ENCODE measurements around the gene RBM22. TPM values are rescaled to one million over a fixed set of nuclear protein-coding genes. Genes with fewer than 3 reads are reported as not detected.

RBM22 gene
- total and polyA plus RNA-seq, 10 of the 15 experiments (the other 5 are each of a cell fraction or from before 2014, with no cell fraction given) = 26.3 to 66.4 (median 43.0) TPM

- no peak for FAIRE-seq
- no peaks in the 10 kb centered on the region for H4K20me1 ChIP-seq (ENCODE audit: control insufficient read depth, insufficient read depth)
- no TSS peak for BruUV-seq (replicated peaks)
- peaks cover 2 to 18% of the 10 kb centered on the region in 2 experiments; a peak in 2 of 4 replicates for H3K27me3 ChIP-seq (replicated peaks in 1 of 2; ENCODE audit: control insufficient read depth in 2 of 2, insufficient read depth in 2 of 2, low read length in 1 of 2)
- H3K4me1 ChIP-seq (ENCODE audit: control insufficient read depth, insufficient read depth, low read length) = no peaks in the 10 kb centered on the region
- in situ Hi-C loops (cut with MboI) = no loop called here
- no peak overlapping the region for H3K4me3 ChIP-seq
- H3K9me3 ChIP-seq (replicated peaks; ENCODE audit: control insufficient read depth, insufficient read depth, low read length) = no peaks in the 10 kb centered on the region
- ChIA-PET RAD21 (ENCODE audit: unreplicated experiment) (no interaction called here), POLR2A (no interaction called here), SMC1A (ENCODE audit: uncharacterized antibody, unreplicated experiment) (no interaction called here), CTCF (interaction anchor here (0.6 to 1.3 kb wide), 3 partner anchors 115 to 512 kb away, joined by 3 to 6 read pairs (median 3); no protein-coding TSS in a partner anchor)
- H3K9ac ChIP-seq (ENCODE audit: control insufficient read depth, insufficient read depth, low read length) = no peak overlapping the region
- no peaks in the 10 kb centered on the region for H3K36me3 ChIP-seq (ENCODE audit: control insufficient read depth in 2 of 2, insufficient read depth in 2 of 2, low read length in 1 of 2)
- intact Hi-C loops (cut with micrococcal nuclease; ENCODE audit: unreplicated experiment) = no loop called here
- H2AFZ ChIP-seq (ENCODE audit: control insufficient read depth, low read depth, low read length) = no peak overlapping the region
- H3K27ac ChIP-seq (ENCODE audit: control insufficient read depth, insufficient read depth) = no peak overlapping the region
- H3K4me2 ChIP-seq (ENCODE audit: control insufficient read depth, insufficient read depth) = no peak overlapping the region
- TF ChIP-seq HDGF (IDR thresholded peaks at IDR 0.05) = no peak
- TF ChIP-seq EZH2 (IDR thresholded peaks at IDR 0.05; ENCODE audit: borderline replicate concordance, control insufficient read depth, low read depth, low read length) = no peak
- TF ChIP-seq TCF3 (IDR thresholded peaks at IDR 0.05; ENCODE audit: borderline replicate concordance, insufficient read depth, low read depth, low read length) = no peak
- no peak for TF ChIP-seq JUNB (IDR thresholded peaks at IDR 0.05)
- WGBS (ENCODE audit: insufficient coverage, insufficient replicate concordance, low lambda C conversion rate, missing lambda C conversion rate) = 74% methylated on average over 6 of the region's 6 CpGs
- ATAC-seq = no peak
- H3K79me2 ChIP-seq (ENCODE audit: control insufficient read depth, insufficient read depth, low read length) = no peaks in the 10 kb centered on the region
- DNase-seq (ENCODE audit: low read depth, low spot score) = no peak
Observed at GRCh38 chr5:150675069-150675468, 25.8 kb downstream of the RBM22 start.

- Histone ChIP-seq H3K36me3 (ENCODE audit: control insufficient read depth in 2 of 2, insufficient read depth in 2 of 2, low read length in 1 of 2) (no peaks in the 10 kb centered on the region), H3K27me3 (replicated peaks in 1 of 2; ENCODE audit: control insufficient read depth in 2 of 2, insufficient read depth in 2 of 2, low read length in 1 of 2) (peaks cover 2 to 19% of the 10 kb centered on the region in 2 experiments; a peak in 2 of 4 replicates), H3K4me1 (ENCODE audit: control insufficient read depth, insufficient read depth, low read length) (no peaks in the 10 kb centered on the region), H3K79me2 (ENCODE audit: control insufficient read depth, insufficient read depth, low read length) (no peaks in the 10 kb centered on the region), H3K9me3 (replicated peaks; ENCODE audit: control insufficient read depth, insufficient read depth, low read length) (no peaks in the 10 kb centered on the region), H3K4me3 (no peak overlapping the region), H3K27ac (ENCODE audit: control insufficient read depth, insufficient read depth) (no peak overlapping the region), H3K9ac (ENCODE audit: control insufficient read depth, insufficient read depth, low read length) (no peak overlapping the region), H4K20me1 (ENCODE audit: control insufficient read depth, insufficient read depth) (no peaks in the 10 kb centered on the region), H3K4me2 (ENCODE audit: control insufficient read depth, insufficient read depth) (no peak overlapping the region), H2AFZ (ENCODE audit: control insufficient read depth, low read depth, low read length) (no peak overlapping the region)
- 20% methylated on average over 4 of the region's 4 CpGs for WGBS (ENCODE audit: insufficient coverage, insufficient replicate concordance, low lambda C conversion rate, missing lambda C conversion rate)
- RAD21 ChIA-PET (ENCODE audit: unreplicated experiment) = no interaction called here
- in situ Hi-C loops (cut with MboI) (no loop called here), intact Hi-C loops (cut with micrococcal nuclease; ENCODE audit: unreplicated experiment) (no loop called here)
- no peak for ATAC-seq
- no peak for FAIRE-seq
- no peak for DNase-seq (ENCODE audit: low read depth, low spot score)
- SMC1A ChIA-PET (ENCODE audit: uncharacterized antibody, unreplicated experiment) = no interaction called here
- CTCF ChIA-PET = interaction anchor here (0.6 kb wide), 1 partner anchor 292 kb away, joined by 3 read pairs; no protein-coding TSS in a partner anchor
- TF ChIP-seq LARP7 (IDR thresholded peaks at IDR 0.05) (no peak), ZBTB40 (IDR thresholded peaks at IDR 0.05; ENCODE audit: borderline replicate concordance) (no peak), MEF2A (IDR thresholded peaks at IDR 0.05; ENCODE audit: insufficient read depth, low read depth, low read length) (no peak), EED (IDR thresholded peaks at IDR 0.05; ENCODE audit: low read depth) (no peak), RAD51 (IDR thresholded peaks at IDR 0.05) (no peak), NRF1 (conservative IDR thresholded peaks at IDR 0.05; ENCODE audit: low read depth, low read length) (no peak), USF1 (IDR thresholded peaks at IDR 0.05; ENCODE audit: borderline replicate concordance, extremely low read length, insufficient read depth, low read depth, low read length) (no peak)
- BruUV-seq (replicated peaks) = no TSS peak
- POLR2A ChIA-PET = no interaction called here
Observed at GRCh38 chr5:150674341-150674821, 26.5 kb downstream of the RBM22 start.
